T47D (cell line): ENCODE results near the gene IRAK1.

Experiments
- DNase-seq, 2 experiments: peaks; one replicate each; pipeline versions ENCODE4 v3.0.0 to v3.0.0-alpha.2; 2011 to 2012; ENCODE audit warnings: low read depth in 1 of 2, low spot score in 1 of 2
- JUND ChIP-seq: IDR thresholded peaks from 2 replicates; pipeline ENCODE4 v1.6.1; 2012; ENCODE audit warnings: low read depth
- in situ Hi-C: cut with HindIII; loops from 2 replicates; pipeline ENCODE4 v1.10.0; 2016; ENCODE audit warnings: low sequenced_read_pairs, low pct_unique_long_range_greater_than_20kb

The IRAK1 gene

GRCh38 chrX:154013614-154014360 is 5.9 kb downstream of the IRAK1 start:
- TF ChIP-seq JUND = no peak
- no peak for DNase-seq
- in situ Hi-C loops = no loop called here

- in situ Hi-C loops = no loop called here
- no peak for TF ChIP-seq JUND
- DNase-seq = no peak
These were observed 6.7 kb downstream of the IRAK1 start for GRCh38 chrX:154013001-154013421.

- TF ChIP-seq JUND = no peak
- in situ Hi-C loops = no loop called here
- no peak for DNase-seq
These were observed 7.2 kb downstream of the IRAK1 start for GRCh38 chrX:154012336-154012991.

- in situ Hi-C loops = no loop called here
- no peak for DNase-seq
- TF ChIP-seq JUND = no peak
These were observed 8.0 kb downstream of the IRAK1 start for GRCh38 chrX:154011376-154012335.

GRCh38 chrX:154010330-154011087 is 9.2 kb downstream of the IRAK1 start:
- TF ChIP-seq JUND = no peak

GRCh38 chrX:154008521-154008920 is 11.2 kb downstream of the IRAK1 start:
- DNase-seq = no peak
- in situ Hi-C loops = no loop called here
- no peak for TF ChIP-seq JUND

More at GRCh38 chrX:154010330-154011087, 9.2 kb downstream of the IRAK1 start:
- in situ Hi-C loops = no loop called here
- no peak for DNase-seq

DNA sequence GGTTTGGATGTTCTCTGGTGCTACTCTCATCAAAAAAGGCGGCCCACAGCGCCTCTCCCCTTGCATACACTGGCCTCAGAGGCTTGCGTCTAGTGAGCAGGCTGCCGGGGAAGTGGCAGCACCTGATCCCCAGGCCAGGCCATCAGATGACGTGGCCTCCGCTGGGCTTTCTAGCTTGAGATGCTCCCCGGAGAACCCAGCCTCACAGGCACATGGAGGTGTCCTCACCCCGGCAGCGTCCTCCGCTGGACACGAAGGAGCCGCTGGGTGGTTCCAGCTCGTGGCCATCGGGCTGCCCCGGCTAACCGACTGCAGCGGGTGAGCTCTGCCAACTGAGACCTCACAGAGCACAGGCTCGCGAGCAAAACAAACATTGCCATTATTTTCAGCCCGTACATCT is 12.8 kb downstream of the IRAK1 start:
- in situ Hi-C loops = no loop called here
- TF ChIP-seq JUND = no peak

GRCh38 chrX:154004315-154004714 is 15.4 kb downstream of the IRAK1 start:
- no peak for TF ChIP-seq JUND
- DNase-seq = no peak

More for the DNA sequence above, 12.8 kb downstream of the IRAK1 start:
- DNase-seq = no peak

GRCh38 chrX:154002215-154002719 is 17.4 kb downstream of the IRAK1 start:
- no peak for DNase-seq
- no peak for TF ChIP-seq JUND
- in situ Hi-C loops = no loop called here

More at GRCh38 chrX:154004315-154004714, 15.4 kb downstream of the IRAK1 start:
- in situ Hi-C loops = no loop called here

- DNase-seq = peak in 1 of 2 experiments; percentile 53
- TF ChIP-seq JUND = no peak
- in situ Hi-C loops = no loop called here
These were observed 19.7 kb downstream of the IRAK1 start for GRCh38 chrX:154000051-154000450.

DNA sequence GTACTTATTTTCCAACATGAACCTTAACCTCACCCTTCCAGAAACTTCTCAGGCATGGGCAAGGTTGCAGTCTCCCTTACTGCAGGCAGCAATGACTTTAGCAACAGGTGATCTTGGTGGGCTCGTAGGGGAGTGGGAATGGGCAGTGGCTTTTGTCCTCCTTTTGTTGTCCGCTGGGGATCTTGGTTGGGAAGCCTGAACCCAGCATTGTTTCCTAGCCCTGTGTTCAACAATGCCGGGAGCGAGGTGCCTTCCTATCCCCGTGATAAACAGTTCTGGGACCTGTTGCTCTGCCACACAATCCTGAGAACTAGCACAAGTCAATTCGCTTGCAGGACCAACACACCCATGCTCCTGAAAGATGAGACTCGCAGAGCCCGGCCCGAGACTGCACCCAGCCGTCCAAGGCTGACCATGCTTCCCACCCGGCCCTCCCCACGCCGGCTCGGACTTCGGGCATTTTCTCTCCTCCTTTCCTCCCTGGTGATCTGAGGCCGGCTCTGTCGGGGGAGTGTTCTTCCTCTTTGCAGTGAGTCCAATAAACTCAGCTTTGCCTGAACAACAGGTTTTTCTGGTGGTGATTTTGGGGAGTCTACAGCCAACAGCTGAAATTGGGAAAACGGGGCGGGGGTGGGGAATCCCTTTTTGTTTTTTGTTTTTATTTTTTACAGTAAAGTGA is 20.2 kb downstream of the IRAK1 start:
- in situ Hi-C loops = no loop called here
- peak in 1 of 2 experiments; percentile 44 for DNase-seq
- no peak for TF ChIP-seq JUND
